Measurements from ENCODE around the gene ZNF565.
"Not testable (repeated sequence)": the region's sequence is repeated elsewhere in the genome, so short reads cannot be mapped to it uniquely, and the experiment has no call there.

ZNF565 gene

DNA sequence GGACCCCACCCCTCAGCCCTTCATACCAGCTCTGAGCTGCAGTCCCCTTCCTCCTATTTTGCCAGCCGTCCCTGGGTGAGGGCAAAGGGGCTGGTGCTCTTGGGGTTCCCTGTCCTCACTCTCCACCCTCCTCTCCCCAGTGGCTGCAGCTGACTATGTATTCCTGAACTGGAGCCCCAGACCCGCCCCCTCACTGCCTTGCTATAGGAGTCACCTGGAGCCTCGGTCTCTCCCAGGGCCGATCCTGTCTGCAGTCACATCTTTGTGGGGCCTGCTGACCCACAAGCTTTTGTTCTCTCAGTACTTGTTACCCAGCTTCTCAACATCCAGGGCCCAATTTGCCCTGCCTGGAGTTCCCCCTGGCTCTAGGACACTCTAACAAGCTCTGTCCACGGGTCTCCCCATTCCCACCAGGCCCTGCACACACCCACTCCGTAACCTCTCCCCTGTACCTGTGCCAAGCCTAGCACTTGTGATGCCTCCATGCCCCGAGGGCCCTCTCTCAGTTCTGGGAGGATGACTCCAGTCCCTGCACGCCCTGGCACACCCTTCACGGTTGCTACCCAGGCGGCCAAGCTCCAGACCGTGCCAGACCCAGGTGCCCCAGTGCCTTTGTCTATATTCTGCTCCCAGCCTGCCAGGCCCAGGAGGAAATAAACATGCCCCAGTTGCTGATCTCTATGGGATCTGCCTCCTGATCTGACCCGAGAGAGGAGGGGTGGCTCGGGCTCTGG lies 64.6 kb downstream of the ZNF565 start:
- no peak for DNase-seq

DNA sequence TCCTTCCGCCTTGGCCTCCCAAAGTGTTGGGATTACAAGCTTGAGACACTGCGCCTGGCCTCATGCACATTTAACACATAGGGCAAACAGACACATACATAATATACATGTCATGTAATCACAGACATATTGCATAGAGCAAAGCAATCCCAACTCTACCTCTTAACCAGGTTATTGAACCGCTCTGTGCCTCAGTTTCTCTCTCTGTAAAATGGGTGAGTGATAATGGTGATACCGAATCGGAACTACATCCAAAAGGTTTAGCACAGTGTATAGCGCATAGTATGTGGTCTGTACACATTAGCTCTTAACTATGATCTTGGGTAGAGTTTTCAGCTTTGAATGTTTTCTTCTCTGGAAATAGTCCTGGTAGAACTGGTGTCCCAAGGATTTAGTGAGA lies 69.8 kb downstream of the ZNF565 start:
- no peak for DNase-seq

DNA sequence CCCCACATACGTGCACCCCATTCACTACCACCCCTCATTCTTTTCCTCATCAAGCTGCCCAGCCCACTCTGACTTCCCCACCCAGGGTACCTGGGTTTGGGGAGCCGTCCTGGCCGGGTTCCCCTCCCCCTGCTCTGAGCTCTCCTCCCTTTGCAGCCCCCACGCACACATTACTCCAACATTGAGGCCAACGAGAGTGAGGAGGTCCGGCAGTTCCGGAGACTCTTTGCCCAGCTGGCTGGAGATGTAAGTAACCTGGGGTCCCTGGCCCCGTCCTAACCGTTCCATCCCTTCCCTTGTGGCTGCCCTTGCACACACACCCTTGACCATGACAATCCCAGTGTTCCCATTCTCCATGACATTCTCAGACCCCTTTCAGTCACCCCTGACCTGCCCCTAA lies 72.0 kb downstream of the ZNF565 start:
- no peak for DNase-seq

DNA sequence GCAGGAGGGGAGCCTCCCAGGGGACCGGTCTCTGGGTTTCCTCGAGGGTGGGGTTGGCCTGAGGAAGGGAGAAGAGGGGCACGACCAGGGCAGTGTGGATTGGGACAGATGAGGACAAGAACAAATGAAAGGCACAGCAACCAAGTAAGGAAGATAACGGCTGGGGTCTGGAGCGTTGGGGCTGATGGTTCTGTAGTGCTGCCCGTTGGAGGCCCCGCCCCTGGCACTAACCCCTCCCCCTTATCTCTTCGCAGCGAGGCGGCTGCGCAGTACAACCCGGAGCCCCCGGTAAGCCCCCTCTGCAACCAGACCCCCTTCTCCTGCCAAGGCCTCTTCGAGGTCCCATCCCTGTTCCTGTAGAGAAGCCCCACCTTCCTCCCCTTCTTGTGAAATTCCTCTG lies 72.4 kb downstream of the ZNF565 start:
- DNase-seq, result no peak

DNA sequence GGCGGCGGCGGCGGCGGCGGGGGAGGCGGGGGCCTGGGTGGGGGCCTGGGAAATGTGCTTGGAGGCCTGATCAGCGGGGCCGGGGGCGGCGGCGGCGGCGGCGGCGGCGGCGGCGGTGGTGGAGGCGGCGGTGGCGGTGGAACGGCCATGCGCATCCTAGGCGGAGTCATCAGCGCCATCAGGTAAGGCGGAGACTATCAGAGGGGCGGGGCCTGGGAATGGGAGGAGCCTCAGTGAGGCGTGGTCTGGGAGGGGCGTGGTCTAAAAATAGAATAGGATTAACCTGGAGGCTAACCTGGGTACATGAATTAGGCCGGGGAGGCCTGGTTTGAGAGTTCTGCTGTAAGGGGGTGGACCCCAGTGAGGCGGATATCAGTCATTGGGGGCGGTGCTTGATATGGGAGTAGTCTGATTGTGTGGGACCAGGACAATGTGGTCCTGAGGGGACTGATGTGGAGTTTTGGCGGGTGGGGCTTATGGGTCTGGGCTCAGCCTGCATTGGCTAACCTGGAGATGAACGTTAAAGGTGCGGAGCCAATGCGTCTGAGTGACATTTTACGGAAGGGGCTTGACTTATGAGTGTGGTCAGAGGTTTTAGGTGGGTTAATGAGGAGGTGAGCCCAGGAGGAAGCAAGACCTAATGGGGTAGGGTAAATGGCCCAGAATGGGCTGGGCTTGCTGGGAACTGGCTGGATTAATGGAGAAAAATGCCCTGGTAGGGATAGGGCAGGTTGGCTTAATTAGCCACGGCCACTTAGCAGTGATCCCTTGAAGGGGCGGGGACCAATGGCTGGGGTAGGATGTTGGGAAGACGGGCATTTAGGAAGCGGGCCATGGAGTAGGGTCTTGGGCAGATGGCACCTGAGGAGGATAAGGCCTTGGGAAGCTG lies 73.2 kb downstream of the ZNF565 start:
- DNase-seq, result peak; percentile 92

DNA sequence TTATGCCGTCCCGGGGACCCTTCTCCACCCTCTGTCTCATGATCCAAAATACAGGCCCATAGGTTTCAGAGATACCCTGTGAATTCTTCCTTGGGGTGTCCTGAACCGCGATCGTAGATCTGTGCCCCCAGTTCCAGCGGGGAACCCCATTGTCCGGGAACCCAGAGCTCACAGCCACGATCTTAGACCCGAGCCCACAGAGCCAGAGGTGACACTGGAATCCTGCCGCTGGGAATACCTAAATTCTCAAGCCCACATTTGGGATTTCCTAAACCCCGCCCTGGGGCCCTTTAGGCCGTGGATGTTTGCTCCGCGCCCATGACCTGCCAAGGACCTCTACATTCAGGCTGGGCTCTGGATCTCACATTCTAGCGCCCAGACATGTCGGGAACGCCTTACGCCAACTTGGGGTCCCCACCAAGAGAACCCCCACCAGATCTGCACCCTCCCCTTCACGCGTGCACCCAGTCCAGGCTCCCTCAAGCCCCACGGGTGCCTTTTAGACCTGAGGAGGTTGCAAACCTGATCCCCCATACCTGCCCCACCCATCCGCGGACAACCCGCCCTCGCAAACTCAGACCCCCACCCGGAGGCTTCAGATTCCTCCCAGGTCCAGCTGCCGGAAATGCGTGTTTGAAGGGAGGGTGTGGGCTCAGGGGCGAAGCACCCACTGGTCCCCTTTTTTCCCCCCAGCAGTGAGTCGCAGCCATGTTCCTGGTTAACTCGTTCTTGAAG lies 74.0 kb downstream of the ZNF565 start:
- peak; percentile 81 for DNase-seq

DNA sequence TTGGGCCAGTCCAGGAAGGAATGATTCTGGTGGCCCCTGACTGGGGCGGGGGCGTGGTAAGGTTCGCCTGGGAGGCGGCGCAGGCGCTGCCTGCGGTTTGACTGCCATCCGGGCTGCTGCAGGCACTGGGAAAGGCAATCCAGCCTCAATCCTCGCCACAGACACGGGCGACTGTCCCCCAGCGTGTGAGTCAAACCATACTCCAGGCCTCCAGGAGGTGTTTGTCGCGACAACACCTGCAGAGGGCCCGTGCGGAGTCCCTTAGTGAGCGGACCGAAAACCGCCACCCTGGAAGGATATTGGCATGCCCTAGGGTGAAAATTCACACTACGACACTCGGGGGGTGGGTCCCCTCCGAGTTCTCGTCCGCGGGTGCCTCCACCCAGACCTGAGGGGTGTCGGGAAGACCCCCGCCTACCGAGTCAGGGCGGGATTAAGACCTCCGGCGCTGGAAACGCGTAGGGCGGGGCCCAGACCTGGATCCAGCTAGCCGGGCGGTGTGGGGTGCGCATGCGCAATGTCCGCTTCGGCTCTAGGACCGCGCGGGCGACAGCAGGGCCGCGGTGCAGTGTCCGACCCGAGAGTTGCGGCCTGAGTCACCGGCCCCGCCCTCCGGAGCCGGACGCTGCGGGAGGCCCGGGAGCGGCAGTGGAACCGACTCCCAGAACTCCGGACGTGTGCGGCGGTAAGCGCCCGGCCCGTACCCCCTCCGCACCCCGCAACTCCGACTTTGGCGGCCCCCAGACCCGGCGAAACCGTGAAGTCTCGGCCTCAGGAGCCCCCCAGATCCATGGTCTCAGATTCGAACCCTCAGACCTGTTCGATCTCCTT lies 74.8 kb downstream of the ZNF565 start, which contains the start of gene CAPNS1:
Gene CAPNS1 (plus strand): TSS at position 594 of the 831 bp plus-strand sequence. CDS start 946 bp downstream, outside the sequence.
- peak; percentile 99 for DNase-seq

DNA sequence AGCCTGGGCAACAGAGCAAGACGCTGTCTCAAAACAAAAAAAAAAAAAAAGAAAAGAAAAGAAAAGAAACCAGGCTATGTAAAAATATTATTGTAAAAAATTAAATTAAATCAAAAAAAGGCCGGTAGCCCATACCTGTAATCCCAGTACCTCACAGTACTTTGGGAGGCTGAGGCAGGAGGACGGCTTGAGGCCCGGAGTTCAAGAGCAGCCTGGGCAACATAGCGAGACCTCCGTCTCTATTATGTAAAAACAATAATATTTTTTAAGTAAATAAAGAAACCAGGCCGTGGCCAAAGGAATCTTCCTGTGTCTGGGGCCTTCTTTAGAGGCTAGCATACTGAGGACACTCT lies 75.4 kb downstream of the ZNF565 start:
- DNase-seq, result no peak

DNA sequence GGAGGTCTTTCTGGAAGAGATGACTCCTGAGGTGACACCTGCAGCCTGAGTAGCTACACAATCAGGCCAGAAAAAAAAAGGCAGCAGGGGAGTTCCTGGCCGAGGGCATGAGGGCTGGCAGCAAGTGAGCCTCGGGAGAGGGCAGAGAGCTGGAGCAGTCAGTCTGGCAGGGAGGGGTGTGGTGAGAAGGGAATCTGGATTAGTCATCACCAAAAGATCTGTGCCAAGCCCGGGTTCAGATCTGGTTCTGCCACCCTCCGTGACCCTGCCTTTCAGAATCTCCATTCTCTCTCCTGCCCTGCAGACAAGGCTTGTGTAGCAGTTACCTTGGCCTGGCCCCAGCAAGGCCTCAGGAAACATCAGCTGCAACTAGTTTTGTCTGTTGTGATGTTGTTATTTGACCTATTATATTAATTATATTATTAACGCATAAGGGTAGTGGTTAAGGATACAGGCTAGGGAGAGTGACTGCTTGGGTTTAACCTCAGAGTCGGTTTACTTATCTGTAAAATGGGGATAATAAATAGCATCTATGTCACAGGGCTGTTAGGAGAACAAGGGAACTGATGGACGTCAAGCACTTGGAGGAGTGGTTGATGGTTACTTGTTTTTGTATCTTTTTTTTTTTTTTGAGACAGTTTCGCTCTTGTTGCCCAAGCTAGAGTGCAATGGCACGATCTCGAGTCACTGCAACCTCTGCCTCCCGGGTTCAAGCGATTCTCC lies 77.3 kb downstream of the ZNF565 start:
- DNase-seq, result no peak

DNA sequence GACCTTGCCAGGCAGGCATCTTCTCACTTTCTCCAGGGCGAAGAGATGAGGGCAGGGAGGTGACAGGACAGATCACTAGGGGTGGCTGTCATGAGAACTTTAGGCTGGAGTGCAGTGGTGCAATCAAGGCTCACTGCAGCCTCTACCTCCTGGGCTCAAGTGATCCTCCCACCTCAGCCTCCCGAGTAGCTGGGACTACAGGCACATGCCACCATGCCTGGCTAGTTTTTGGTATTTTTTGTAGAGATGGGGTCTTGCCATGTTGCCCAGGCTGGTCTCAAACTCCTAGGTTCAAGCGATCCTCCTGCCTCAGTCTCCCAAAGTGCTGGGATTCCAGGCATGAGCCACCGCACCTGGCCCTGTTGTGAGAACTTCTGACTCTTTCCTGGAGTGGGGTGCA lies 79.6 kb downstream of the ZNF565 start:
- DNase-seq, result not testable (repeated sequence)

Data from eye (tissue), 1 donor.